ENCODE results near the gene RASSF7.
A peak's percentile ranks its signal among the peaks of the same experiment; 100 is the strongest.

RASSF7 gene

GRCh38 chr11:587546-587945 lies 26.8 kb downstream of the RASSF7 start:
- no peak for DNase-seq

GRCh38 chr11:587978-588380 lies 27.2 kb downstream of the RASSF7 start:
- peak; percentile 83 for DNase-seq

- DNase-seq, result no peak
These were observed 29.0 kb downstream of the RASSF7 start for GRCh38 chr11:589798-590197.

GRCh38 chr11:590997-591396 lies 30.2 kb downstream of the RASSF7 start:
- DNase-seq, result no peak

GRCh38 chr11:592501-592900 lies 31.7 kb downstream of the RASSF7 start:
- DNase-seq, result no peak

GRCh38 chr11:592918-593317 lies 32.1 kb downstream of the RASSF7 start:
- DNase-seq, result no peak

DNA sequence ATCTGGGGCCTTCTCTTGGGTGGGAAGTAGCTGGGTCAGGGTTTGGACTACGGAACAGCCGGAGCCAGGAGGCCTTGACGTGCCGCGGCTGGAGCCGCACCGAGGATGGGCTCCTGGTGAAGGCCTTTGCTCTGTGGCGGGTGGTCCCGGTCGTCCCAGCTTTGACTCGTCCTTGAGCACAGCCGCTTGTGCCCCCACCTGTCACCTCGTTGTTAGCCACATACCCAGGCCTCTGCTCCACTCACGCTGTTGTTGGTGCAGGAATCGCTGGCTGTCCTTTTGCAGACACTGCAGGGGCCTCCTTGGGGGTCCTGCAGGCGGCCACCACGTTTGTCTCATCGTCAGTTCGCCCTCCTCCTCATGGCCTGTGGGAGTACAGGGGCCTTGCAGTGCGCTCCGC lies 32.6 kb downstream of the RASSF7 start:
- DNase-seq, result no peak

DNA sequence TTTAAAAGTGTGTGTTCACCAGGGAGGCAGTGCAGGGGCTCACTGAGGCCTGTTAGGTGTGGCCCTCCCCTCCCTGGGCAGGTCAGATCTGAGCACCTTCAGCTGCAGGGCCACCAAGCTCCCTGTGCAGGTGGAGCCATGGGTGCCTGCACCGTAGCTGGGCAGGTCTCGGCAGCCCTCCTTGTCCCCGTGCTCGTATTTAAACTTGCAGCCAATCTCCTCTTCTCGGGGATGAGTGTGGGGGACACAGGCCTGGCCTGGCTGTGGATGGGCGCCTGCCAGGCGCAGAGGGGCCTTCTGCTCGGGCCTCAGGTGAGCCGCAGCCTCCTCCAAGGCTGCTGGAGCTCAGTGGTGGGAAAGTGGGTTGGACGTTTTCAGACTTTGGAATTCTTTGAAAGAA lies 34.6 kb downstream of the RASSF7 start:
- no peak for DNase-seq

DNA sequence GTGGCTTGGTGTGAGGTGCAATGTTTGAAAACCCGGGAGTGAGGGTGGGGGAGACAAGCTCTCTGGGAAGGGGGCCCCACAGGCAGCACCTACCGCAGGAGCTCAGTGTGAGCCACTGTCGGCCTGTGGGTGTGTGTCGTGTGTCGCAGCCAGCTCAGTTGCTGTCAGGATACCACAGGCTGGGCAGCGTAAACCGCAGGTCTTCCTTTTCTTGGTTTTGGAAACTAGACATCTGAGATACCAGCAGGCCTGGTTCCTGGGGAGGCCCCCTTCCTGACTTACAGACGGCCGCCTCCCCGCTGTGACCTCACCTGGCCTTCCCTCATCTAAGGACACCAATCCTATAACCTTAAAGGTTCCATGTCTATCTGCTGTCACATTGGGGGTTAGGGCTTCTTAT lies 35.6 kb downstream of the RASSF7 start:
- no peak for DNase-seq

- no peak for DNase-seq
These were observed 36.5 kb downstream of the RASSF7 start for GRCh38 chr11:597166-597725.

DNA sequence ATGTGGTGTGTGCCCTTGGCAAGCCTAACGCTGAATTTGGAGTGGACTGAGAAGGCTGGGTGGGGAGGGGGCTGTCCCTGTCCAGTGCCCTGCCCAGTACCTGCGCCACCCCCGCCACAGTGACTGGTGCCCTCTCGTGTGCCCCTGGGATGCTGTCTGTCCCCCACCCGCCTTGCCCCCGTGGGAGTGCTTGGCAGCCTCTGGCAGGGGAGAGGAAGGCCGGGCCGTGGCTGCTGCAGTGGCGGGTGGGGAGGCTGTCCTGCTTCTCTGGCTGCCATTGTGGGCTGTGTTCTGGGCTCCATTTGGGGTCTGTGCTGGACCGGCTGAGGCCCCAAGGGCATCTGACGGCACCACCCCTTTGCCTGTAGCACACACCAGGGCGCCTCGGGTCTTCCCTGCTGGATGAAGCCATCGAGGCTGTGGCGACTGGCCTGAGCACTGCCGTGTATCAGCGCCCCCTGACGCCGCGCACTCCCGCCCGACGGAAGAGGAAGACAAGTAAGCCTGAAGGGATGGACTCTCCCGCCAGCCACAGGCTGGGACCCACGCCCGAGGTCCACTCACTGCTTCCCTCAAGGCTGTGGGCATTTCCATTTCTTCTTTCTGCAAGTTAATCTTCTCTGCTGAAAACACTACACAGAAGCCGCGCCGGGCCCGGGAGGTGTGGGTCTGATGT lies 37.4 kb downstream of the RASSF7 start:
- DNase-seq, result no peak

DNA sequence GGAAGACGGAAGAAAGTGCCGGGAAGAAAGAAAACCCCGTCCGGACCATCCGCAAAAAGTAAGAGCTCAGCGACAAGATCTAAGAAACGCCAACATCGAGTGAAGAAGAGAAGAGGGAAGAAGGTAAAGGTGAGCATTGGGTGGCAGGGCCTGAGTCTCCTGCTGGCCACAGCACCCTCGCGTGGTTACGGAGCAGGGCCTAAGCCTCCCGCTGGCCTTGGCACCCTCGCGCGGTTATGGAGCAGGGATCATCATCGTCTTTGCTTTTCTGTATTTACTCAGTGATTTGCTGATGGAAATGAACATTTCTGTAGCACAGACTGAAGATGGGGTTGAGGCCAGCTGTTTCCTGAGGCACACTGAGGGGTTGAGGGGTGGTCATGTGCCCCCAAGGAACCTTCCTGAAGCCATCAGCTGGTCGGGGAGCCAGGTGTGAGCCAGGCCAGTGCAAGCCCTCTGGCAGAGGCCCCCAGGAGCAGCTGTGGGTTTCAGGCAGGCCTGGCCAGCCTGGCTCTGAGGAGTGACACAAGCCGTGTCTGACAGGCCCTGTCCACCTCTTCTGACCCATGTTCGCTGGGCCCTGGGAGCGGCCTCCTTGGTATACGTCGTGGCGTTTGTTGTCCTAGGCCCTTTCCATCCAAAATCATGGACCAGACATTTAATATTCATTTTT lies 40.9 kb downstream of the RASSF7 start:
- DNase-seq, result no peak

DNA sequence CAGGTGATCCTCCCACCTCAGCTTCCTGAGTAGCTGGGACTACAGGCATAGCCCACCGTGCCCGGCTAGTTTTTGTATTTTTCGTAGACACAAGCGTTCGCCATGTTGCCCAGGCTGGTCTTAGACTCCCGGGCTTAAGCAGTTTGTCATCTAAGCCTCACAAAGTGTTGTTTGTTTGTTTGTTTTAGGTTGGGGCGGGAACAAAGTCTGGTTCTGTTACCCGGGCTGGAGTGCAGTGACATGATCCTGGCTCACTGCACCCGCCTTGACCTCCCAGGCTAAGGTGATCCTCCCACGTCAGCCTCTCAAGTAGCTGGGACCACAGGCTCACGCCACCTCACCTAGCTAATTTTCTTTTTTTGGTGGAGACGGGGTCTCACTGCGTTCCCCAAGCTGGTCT lies 42.4 kb downstream of the RASSF7 start:
- no peak for DNase-seq

GRCh38 chr11:605286-606129 lies 44.7 kb downstream of the RASSF7 start:
- DNase-seq, result no peak

GRCh38 chr11:606245-606644 lies 45.5 kb downstream of the RASSF7 start:
- DNase-seq, result no peak

DNA sequence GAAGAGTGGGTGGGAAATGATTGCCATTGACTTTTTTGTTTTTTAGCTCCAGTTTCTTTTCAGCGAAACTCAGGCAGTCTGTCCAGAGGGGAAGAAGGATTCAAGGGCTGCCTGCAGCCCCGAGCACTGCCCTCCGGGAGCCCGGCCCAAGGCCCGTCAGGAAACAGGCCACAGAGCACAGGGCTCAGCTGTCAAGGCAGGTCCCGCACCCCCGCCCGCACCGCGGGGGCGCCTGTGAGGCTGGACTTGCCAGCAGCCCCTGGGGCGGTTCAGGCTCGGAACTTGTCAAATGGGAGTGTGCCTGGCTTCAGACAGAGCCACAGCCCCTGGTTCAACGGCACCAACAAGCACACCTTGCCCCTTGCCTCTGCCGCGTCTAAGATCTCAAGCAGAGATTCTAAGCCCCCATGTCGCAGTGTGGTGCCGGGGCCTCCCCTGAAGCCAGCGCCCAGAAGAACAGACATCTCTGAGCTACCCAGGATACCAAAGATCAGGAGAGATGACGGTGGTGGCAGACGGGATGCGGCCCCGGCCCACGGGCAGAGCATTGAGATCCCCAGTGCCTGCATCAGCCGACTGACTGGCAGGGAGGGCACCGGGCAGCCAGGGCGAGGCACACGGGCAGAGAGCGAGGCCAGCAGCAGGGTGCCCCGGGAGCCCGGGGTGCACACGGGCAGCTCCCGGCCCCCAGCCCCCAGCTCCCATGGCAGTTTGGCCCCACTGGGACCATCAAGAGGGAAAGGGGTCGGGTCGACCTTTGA lies 46.4 kb downstream of the RASSF7 start:
- no peak for DNase-seq

DNA sequence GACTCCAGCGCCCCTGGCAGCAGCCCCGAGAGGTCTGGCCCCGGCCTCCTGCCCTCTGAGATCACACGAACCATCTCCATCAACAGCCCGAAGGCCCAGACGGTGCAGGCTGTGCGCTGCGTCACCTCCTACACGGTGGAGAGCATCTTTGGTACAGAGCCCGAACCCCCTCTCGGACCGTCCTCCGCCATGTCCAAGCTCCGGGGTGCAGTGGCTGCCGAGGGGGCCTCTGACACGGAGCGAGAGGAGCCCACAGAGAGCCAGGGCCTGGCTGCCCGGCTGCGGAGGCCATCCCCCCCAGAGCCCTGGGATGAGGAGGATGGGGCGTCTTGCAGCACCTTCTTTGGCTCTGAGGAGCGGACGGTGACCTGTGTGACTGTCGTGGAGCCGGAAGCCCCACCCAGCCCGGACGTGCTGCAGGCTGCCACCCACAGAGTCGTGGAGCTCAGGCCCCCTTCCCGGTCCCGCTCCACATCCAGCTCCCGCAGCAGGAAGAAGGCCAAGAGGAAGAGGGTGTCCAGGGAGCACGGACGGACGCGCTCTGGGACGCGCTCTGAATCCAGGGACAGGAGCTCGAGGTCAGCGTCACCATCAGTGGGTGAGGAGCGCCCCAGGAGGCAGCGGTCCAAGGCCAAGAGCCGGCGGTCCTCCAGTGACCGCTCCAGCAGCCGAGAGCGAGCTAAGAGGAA lies 47.3 kb downstream of the RASSF7 start:
- no peak for DNase-seq

DNA sequence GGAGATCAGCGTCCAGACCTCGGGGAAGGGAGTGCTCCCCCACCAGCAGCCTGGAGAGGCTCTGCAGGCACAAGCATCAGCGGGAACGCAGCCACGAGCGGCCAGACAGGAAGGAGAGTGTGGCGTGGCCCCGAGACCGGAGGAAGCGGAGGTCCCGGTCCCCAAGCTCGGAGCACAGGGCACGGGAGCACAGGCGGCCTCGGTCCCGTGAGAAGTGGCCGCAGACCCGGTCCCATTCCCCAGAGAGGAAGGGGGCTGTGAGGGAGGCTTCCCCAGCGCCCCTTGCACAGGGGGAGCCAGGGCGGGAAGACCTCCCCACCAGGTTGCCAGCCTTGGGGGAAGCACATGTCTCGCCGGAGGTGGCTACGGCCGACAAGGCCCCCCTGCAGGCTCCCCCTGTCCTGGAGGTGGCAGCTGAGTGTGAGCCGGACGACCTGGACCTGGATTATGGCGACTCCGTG lies 48.1 kb downstream of the RASSF7 start:
- no peak for DNase-seq

DNA sequence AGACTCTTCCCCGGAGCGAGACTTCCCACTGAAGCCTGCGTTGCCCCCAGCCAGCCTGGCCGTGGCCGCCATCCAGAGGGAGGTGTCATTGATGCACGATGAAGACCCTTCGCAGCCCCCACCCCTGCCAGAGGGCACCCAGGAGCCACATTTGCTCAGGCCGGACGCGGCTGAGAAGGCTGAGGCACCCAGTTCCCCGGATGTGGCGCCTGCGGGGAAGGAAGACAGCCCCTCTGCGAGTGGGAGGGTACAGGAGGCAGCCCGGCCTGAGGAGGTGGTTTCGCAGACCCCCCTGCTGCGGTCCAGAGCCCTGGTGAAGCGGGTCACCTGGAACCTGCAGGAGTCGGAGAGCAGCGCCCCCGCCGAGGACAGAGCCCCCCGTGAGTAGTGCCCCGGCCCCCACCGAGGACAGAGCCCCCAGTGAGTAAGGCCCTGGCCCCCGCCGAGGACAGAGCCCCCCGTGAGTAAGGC lies 48.6 kb downstream of the RASSF7 start:
- DNase-seq, result no peak

- no peak for DNase-seq
These were observed 49.5 kb downstream of the RASSF7 start for GRCh38 chr11:610146-610801.

All from CD4-positive, alpha-beta T cell treated with Interleukin-15 for 1 hour (primary cell).